Smooth muscle cell of trachea (primary cell): Measurements from ENCODE around the gene FAS. TPM values are rescaled to one million over a fixed set of nuclear protein-coding genes. Genes with fewer than 3 reads are reported as not detected.

ENCODE experiments used
- total RNA-seq: library from RNA; depleted of rRNA; stranded (reverse); fragments of >200 nt; gene quantifications from 2 replicates; pipeline ENCODE4 v1.2.1, GENCODE V29; 2014

FAS gene
- 80.9 and 85.7 TPM in 2 replicates for total RNA-seq

GRCh38 chr10:88990384-88991160 lies at the start of gene FAS:
TSS of gene FAS (plus strand) at chr10:88990798. CDS start at chr10:88990877, 79 bp downstream.

GRCh38 chr10:88952647-88953111 lies 37.9 kb upstream of the FAS start, which contains the start of gene ACTA2:
TSS of gene ACTA2 (minus strand) at chr10:88952773. CDS start at chr10:88948930, 3,843 bp downstream.

Other genes with a start within 250 kb of the FAS start
- gene LIPN, start 230.8 kb upstream of the FAS start, total RNA-seq = not detected in 2 replicates
- not detected in 2 replicates for gene LIPM, start 188.1 kb upstream of the FAS start, total RNA-seq
- not detected in 2 replicates for gene ANKRD22, start 139.0 kb upstream of the FAS start, total RNA-seq
- 33.2 and 49.3 TPM in 2 replicates for gene STAMBPL1, start 110.6 kb upstream of the FAS start, total RNA-seq
- gene ACTA2, start 38.0 kb upstream of the FAS start, total RNA-seq = 85.4 and 186 TPM in 2 replicates
- gene CH25H, start 216.5 kb downstream of the FAS start, total RNA-seq = 1.2 and 2.0 TPM in 2 replicates